ENCODE results near the gene MYH16.
"Not testable (repeated sequence)": the region's sequence is repeated elsewhere in the genome, so short reads cannot be mapped to it uniquely, and the experiment has no call there.

Gene MYH16

GRCh38 chr7:99235925-99236324 is 36.7 kb upstream of the MYH16 start:
- no peak for DNase-seq (ENCODE audit: low spot score)
- no peak for TF ChIP-seq CTCF (IDR thresholded peaks at IDR 0.05; ENCODE audit: borderline replicate concordance, control extremely low read depth, extremely low read depth, insufficient read depth, missing control alignments)

GRCh38 chr7:99237876-99238275 is 34.8 kb upstream of the MYH16 start:
- DNase-seq (ENCODE audit: low spot score); in situ Hi-C loops (cut with MboI; ENCODE audit: low sequenced_read_pairs, unreplicated experiment): not testable (repeated sequence)

More at GRCh38 chr7:99235925-99236324, 36.7 kb upstream of the MYH16 start:
- in situ Hi-C loops (cut with MboI; ENCODE audit: low sequenced_read_pairs, unreplicated experiment): no loop called here

- no peak for DNase-seq (ENCODE audit: low spot score)
- no peak for TF ChIP-seq CTCF (IDR thresholded peaks at IDR 0.05; ENCODE audit: borderline replicate concordance, control extremely low read depth, extremely low read depth, insufficient read depth, missing control alignments)
- in situ Hi-C loops (cut with MboI; ENCODE audit: low sequenced_read_pairs, unreplicated experiment): no loop called here
Measured at GRCh38 chr7:99238558-99239341, 33.9 kb upstream of the MYH16 start.

GRCh38 chr7:99242682-99243081 is 30.0 kb upstream of the MYH16 start:
- no peak for TF ChIP-seq CTCF (IDR thresholded peaks at IDR 0.05; ENCODE audit: borderline replicate concordance, control extremely low read depth, extremely low read depth, insufficient read depth, missing control alignments)
- no peak for DNase-seq (ENCODE audit: low spot score)
- in situ Hi-C loops (cut with MboI; ENCODE audit: low sequenced_read_pairs, unreplicated experiment): no loop called here

GRCh38 chr7:99243751-99244337 is 28.8 kb upstream of the MYH16 start:
- no peak for DNase-seq (ENCODE audit: low spot score)
- in situ Hi-C loops (cut with MboI; ENCODE audit: low sequenced_read_pairs, unreplicated experiment): no loop called here
- TF ChIP-seq CTCF (IDR thresholded peaks at IDR 0.05; ENCODE audit: borderline replicate concordance, control extremely low read depth, extremely low read depth, insufficient read depth, missing control alignments): no peak

- TF ChIP-seq CTCF (IDR thresholded peaks at IDR 0.05; ENCODE audit: borderline replicate concordance, control extremely low read depth, extremely low read depth, insufficient read depth, missing control alignments): no peak
- in situ Hi-C loops (cut with MboI; ENCODE audit: low sequenced_read_pairs, unreplicated experiment): no loop called here
Measured at GRCh38 chr7:99244939-99245338, 27.7 kb upstream of the MYH16 start.

GRCh38 chr7:99248391-99249095 is 24.1 kb upstream of the MYH16 start:
- TF ChIP-seq CTCF (IDR thresholded peaks at IDR 0.05; ENCODE audit: borderline replicate concordance, control extremely low read depth, extremely low read depth, insufficient read depth, missing control alignments): no peak
- in situ Hi-C loops (cut with MboI; ENCODE audit: low sequenced_read_pairs, unreplicated experiment): no loop called here
- no peak for DNase-seq (ENCODE audit: low spot score)

More at GRCh38 chr7:99244939-99245338, 27.7 kb upstream of the MYH16 start:
- DNase-seq (ENCODE audit: low spot score): no peak
